ENCODE data around the gene KLF11. TPM values are rescaled to one million over a fixed set of nuclear protein-coding genes. Genes with fewer than 3 reads are reported as not detected.

KLF11 gene
- polyA plus RNA-seq, 4 donors: 1.8 to 11.3 (median 6.2) TPM

Other genes with a start within 250 kb of the KLF11 start
- 10 to 100 TPM in 1 of 4 donors, 1 to 10 TPM in 3; 1.1 to 11.3 (median 4.1) TPM for gene TAF1B, start 200.1 kb upstream of the KLF11 start, polyA plus RNA-seq
- 1 to 10 TPM in 1 of 4 donors, under 1 TPM in 3; 0.45 to 2.3 (median 0.64) TPM for gene GRHL1, start 91.9 kb upstream of the KLF11 start, polyA plus RNA-seq
- gene CYS1, start 36.9 kb downstream of the KLF11 start, polyA plus RNA-seq: 10 to 100 TPM in 1 of 4 donors, under 1 TPM in 2, not detected in 1; 0.54 to 14.8 (median 0.76) TPM
- 10 to 100 TPM in 2 of 4 donors, 1 to 10 TPM in 2; 5.4 to 62.9 (median 19.9) TPM for gene RRM2, start 79.2 kb downstream of the KLF11 start, polyA plus RNA-seq

Measured in small intestine (tissue), 4 donors.